Measurements from ENCODE around the gene RASGRP1.

The RASGRP1 gene

DNA sequence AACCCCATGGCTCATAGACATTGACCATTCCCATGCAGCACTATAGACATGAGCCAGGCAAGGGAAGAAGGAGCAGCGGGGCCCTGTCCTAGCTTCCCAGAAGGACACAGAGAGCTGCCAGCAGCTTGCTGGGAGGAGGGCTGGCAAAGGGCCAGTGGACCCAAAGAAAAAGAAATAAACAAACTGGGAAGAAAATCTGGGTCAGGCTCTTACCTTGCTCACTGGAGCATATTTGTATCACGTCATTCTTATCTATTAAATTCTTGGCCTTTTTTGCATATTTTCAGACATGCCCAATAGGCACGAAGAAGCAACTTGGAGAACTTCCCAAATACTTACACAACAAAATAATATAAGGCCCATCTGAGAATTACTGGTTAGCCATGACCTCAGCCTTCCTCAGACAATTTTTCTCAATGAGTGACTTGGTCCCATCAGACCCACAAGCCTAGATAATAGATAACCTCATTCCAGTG is 28.4 kb downstream of the RASGRP1 start:
- TF ChIP-seq, protein P1, sequence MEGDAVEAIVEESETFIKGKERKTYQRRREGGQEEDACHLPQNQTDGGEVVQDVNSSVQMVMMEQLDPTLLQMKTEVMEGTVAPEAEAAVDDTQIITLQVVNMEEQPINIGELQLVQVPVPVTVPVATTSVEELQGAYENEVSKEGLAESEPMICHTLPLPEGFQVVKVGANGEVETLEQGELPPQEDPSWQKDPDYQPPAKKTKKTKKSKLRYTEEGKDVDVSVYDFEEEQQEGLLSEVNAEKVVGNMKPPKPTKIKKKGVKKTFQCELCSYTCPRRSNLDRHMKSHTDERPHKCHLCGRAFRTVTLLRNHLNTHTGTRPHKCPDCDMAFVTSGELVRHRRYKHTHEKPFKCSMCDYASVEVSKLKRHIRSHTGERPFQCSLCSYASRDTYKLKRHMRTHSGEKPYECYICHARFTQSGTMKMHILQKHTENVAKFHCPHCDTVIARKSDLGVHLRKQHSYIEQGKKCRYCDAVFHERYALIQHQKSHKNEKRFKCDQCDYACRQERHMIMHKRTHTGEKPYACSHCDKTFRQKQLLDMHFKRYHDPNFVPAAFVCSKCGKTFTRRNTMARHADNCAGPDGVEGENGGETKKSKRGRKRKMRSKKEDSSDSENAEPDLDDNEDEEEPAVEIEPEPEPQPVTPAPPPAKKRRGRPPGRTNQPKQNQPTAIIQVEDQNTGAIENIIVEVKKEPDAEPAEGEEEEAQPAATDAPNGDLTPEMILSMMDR (IDR thresholded peaks at IDR 0.05; ENCODE audit: borderline replicate concordance, insufficient read depth, low read depth, low read length): no peak

GRCh38 chr15:38535491-38536200 is 29.0 kb downstream of the RASGRP1 start:
- TF ChIP-seq, protein P1 (IDR thresholded peaks at IDR 0.05; ENCODE audit: borderline replicate concordance, insufficient read depth, low read depth, low read length): no peak
- H3K4me3 ChIP-seq (ENCODE audit: low read depth, low read length): no peak overlapping the region

More for the DNA sequence above, 28.4 kb downstream of the RASGRP1 start:
- no peak overlapping the region for H3K4me3 ChIP-seq (ENCODE audit: low read depth, low read length)

- TF ChIP-seq, protein P1 (IDR thresholded peaks at IDR 0.05; ENCODE audit: borderline replicate concordance, insufficient read depth, low read depth, low read length): no peak
- H3K4me3 ChIP-seq (ENCODE audit: low read depth, low read length): no peak overlapping the region
These were observed 29.9 kb downstream of the RASGRP1 start for GRCh38 chr15:38534691-38535090.

- no peak overlapping the region for H3K4me3 ChIP-seq (ENCODE audit: low read depth, low read length)
- TF ChIP-seq, protein P1 (IDR thresholded peaks at IDR 0.05; ENCODE audit: borderline replicate concordance, insufficient read depth, low read depth, low read length): no peak
These were observed 30.7 kb downstream of the RASGRP1 start for GRCh38 chr15:38533926-38534325.

- TF ChIP-seq, protein P1 (IDR thresholded peaks at IDR 0.05; ENCODE audit: borderline replicate concordance, insufficient read depth, low read depth, low read length): no peak
These were observed 31.1 kb downstream of the RASGRP1 start for GRCh38 chr15:38533416-38533915.

DNA sequence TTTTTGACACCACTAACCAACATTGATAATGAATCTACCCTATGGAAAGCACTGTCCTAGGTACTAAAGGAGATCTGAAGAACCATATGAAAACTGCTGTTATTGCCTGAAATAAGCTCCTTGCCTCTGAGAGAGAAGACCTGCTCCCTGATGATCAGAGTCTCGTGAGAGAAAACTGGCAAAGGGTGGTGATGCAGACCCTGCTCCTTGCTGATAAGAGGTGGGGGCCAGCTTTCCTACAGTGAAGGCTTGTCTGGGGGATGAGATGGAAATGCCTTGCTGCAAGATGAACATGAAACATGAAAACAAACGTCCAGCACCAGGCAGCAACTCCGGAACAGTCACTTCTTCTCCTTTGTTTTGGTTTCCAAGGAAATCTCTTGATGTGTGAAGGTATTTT is 31.9 kb downstream of the RASGRP1 start:
- no peak overlapping the region for H3K4me3 ChIP-seq (ENCODE audit: low read depth, low read length)
- TF ChIP-seq, protein P1 (IDR thresholded peaks at IDR 0.05; ENCODE audit: borderline replicate concordance, insufficient read depth, low read depth, low read length): no peak

More at GRCh38 chr15:38533416-38533915, 31.1 kb downstream of the RASGRP1 start:
- no peak overlapping the region for H3K4me3 ChIP-seq (ENCODE audit: low read depth, low read length)

DNA sequence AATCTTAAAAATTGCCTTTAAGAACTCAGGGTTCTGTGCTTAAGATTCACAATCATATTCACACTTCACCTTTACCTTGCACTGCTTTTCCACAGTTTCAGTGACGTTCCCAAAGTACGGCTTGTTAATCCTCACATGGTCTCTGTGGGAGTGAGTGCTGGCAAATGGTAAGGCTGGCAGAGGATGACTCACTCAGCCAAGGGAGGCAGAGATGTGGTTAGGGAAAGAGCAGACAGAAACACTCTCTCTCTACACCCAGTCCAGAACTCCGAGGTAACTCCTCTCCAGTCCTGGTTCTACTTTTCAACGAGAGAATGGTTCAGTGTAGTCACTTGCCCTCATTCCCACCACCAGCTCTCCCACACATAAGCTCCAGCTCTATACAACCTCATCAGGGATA is 33.1 kb downstream of the RASGRP1 start:
- H3K4me3 ChIP-seq (ENCODE audit: low read depth, low read length): no peak overlapping the region
- TF ChIP-seq, protein P1 (IDR thresholded peaks at IDR 0.05; ENCODE audit: borderline replicate concordance, insufficient read depth, low read depth, low read length): no peak
